Fibroblast of lung (primary cell): ENCODE measurements around the gene CFAP46.

ENCODE experiments used
- EZH2 ChIP-seq: IDR thresholded peaks from 2 replicates; pipeline ENCODE4 v1.5.1; 2012; ENCODE audit warnings: low read length, control low read depth, mild to moderate bottlenecking; ENCODE audit errors: missing control alignments
- TF ChIP-seq, protein P1 (sequence below), 2 donors: IDR thresholded peaks in 1 of 2; conservative IDR thresholded peaks in 1 of 2; 1 replicate in 1 of 2; 2 replicates in 1 of 2; pipeline ENCODE4 v1.5.1; 2011 to 2012; ENCODE audit warnings: low read length in 2 of 2, control low read depth in 1 of 2, inconsistent platforms in 1 of 2, low read depth in 1 of 2, mild to moderate bottlenecking in 1 of 2

DNA sequence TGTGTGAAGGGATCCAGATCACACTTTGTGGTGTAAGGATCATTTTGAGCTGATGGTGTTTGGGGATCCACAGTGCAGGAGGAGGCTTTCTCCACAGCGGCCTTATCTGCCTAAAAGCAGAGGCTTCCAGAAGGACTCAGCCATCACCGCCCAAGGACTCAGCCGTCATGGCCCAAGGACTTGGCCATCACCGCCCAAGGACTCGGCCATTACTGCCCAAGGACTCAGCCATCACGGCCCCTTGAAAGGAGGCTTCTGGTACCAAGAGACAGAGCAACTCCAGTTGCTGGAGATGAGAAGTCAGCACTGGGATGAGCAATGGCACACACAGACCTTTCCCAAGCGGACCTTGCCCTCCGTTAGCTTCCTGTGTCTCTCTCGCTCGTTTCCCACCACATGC is 6.0 kb upstream of the CFAP46 start:
- TF ChIP-seq EZH2 = no peak
- TF ChIP-seq, protein P1, sequence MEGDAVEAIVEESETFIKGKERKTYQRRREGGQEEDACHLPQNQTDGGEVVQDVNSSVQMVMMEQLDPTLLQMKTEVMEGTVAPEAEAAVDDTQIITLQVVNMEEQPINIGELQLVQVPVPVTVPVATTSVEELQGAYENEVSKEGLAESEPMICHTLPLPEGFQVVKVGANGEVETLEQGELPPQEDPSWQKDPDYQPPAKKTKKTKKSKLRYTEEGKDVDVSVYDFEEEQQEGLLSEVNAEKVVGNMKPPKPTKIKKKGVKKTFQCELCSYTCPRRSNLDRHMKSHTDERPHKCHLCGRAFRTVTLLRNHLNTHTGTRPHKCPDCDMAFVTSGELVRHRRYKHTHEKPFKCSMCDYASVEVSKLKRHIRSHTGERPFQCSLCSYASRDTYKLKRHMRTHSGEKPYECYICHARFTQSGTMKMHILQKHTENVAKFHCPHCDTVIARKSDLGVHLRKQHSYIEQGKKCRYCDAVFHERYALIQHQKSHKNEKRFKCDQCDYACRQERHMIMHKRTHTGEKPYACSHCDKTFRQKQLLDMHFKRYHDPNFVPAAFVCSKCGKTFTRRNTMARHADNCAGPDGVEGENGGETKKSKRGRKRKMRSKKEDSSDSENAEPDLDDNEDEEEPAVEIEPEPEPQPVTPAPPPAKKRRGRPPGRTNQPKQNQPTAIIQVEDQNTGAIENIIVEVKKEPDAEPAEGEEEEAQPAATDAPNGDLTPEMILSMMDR (conservative IDR thresholded peaks at IDR 0.05 in 1 of 2, IDR thresholded peaks at IDR 0.05 in 1 of 2; ENCODE audit: low read depth in 1 of 2, low read length in 2 of 2) = no peak
